Mesangial cell (primary cell): ENCODE measurements around the gene IFNL1. TPM values are rescaled to one million over a fixed set of nuclear protein-coding genes. Genes with fewer than 3 reads are reported as not detected.

ENCODE experiments used
- total RNA-seq: library from RNA; depleted of rRNA; stranded (reverse); fragments of >200 nt; gene quantifications from 2 replicates; pipeline ENCODE4 v1.2.3, GENCODE V29; 2015

Gene IFNL1
- not detected in 2 replicates for total RNA-seq

DNA sequence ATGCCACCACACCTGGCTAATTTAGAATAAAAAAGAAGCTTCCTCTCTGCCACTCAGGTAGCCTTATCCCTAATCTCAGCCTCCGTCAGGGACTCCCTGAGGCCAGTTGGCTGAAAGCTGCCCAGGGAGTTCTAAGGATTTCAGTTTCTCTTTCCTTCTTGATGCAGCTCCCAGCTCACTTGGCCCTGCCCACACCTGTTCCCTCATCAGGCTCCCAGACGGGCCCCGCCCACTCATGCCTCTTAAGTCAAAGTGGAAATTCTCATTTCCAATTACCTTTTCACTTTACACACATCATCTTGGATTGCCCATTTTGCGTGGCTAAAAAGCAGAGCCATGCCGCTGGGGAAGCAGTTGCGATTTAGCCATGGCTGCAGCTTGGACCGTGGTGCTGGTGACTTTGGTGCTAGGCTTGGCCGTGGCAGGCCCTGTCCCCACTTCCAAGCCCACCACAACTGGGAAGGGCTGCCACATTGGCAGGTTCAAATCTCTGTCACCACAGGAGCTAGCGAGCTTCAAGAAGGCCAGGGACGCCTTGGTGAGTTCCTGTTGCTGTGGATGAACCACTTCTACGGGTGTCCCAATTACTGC is at the start of gene IFNL1:
Gene IFNL1, plus strand, starts transcription at position 353 of the 591 bp plus-strand sequence. Its CDS starts 15 bp downstream, at position 368.

DNA sequence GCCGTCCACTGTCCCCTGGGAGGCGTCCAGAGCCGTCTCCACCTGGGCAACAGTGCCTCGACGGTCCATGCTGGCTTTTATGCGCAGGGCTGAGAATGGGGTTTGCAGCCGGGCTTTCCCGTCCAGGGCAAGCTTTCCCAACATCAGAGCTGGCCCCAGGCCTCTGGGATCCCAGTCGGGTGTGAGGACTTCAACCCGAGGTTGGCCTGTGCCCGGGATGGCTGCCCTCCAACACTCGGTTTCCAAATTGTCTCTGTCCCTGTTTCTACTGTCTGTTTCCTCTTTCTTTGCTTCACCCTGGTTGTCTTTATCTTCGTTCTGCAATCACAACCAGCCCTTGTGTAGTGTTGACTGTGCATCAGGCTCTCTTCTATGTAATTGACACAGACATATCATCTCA is 47.4 kb upstream of the IFNL1 start, which contains the start of gene IFNL4:
Gene IFNL4, minus strand, starts transcription at position 51 of the 400 bp plus-strand sequence.

DNA sequence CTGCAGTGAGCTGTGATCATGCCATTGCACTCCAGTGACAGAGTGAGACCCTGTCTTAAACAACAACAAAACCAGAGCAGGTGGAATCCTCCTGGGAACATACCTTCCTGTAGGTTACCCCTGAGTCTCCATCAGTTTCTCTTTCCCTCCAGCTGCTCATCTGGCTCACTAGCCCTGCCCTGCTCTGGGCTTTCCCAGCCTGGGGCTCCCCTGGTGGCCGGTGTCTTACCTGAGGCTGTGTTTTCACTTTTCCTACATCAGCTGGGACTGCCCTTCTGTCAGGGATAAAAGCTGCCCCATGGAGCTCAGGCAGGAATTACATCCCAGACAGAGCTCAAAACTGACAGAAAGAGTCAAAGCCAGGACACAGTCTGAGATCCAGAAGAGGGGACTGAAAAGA is 28.1 kb upstream of the IFNL1 start, which contains the start of gene IFNL2:
Gene IFNL2, plus strand, starts transcription at position 312 of the 400 bp plus-strand sequence. CDS start 173 bp downstream, outside the sequence.

DNA sequence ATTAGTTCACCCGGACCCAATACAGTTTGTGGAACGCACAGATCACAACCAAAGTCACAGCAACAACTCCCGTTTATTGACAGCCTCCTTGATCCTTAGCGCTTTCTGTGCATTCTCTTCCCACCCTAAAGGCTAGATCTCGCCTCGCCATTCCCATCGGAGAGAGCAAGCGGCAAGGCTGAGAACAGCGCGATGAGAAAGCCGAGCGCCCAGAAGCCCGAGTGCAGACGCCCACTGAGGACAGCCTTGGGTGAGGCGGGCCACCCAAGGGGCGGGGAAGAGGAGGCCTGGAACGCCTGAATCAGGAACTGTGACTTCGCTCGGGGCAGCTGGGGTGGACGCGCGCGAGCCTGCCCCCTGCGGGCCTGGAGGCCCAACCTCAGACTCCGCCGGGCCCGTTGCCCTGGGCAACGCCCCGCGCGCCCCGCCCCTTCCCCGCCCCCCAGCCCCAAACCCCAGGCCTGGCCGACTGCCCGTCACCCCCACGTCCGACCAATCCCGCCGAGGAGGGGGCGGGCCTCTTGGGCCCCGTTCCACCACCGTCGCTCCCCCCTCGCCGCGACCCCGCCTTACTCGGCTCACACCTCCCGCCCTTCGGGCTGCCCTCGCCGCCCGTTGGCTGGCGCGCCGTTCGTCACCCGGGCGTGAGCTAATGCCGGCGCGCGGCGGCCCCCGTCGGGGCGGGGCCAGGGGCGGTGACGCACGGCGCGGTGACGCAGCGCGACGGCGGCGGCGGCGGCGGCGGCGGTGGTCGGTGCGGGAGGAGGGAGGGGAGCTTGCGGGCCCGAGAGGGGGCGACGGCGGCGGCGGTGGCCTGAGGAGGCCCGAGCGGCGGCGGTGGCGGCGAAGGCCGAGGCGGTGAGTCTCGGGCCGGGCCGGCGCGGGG is 45.8 kb downstream of the IFNL1 start, which contains the start of gene SAMD4B:
Gene SAMD4B, plus strand, starts transcription at position 703 of the 886 bp plus-strand sequence. CDS start 14,473 bp downstream, outside the sequence.

Other genes starting within 250 kb of the IFNL1 start
- not detected in 2 replicates for gene ACP7, start 212.0 kb upstream of the IFNL1 start, total RNA-seq
- 28.9 and 40.7 TPM in 2 replicates for gene PAK4, start 170.6 kb upstream of the IFNL1 start, total RNA-seq
- gene NCCRP1, start 99.4 kb upstream of the IFNL1 start, total RNA-seq, result 0.25 TPM in 1 of 2 replicates, not detected in the other
- not detected in 2 replicates for gene SYCN, start 92.1 kb upstream of the IFNL1 start, total RNA-seq
- gene IFNL3, start 51.4 kb upstream of the IFNL1 start, total RNA-seq, result not detected in 2 replicates
- gene IFNL4, start 47.6 kb upstream of the IFNL1 start, total RNA-seq, result not detected in 2 replicates
- gene IFNL2, start 28.0 kb upstream of the IFNL1 start, total RNA-seq, result not detected in 2 replicates
- gene LRFN1, start 24.5 kb downstream of the IFNL1 start, total RNA-seq, result 0.65 and 1.0 TPM in 2 replicates
- gene GMFG, start 39.6 kb downstream of the IFNL1 start, total RNA-seq, result not detected in 2 replicates
- 94.0 and 133 TPM in 2 replicates for gene SAMD4B, start 46.0 kb downstream of the IFNL1 start, total RNA-seq
- gene PAF1, start 94.7 kb downstream of the IFNL1 start, total RNA-seq, result 39.7 and 61.4 TPM in 2 replicates
- 46.3 and 64.5 TPM in 2 replicates for gene MED29, start 95.0 kb downstream of the IFNL1 start, total RNA-seq
- 15.0 and 34.1 TPM in 2 replicates for gene ZFP36, start 110.4 kb downstream of the IFNL1 start, total RNA-seq
- 27.1 and 55.8 TPM in 2 replicates for gene PLEKHG2, start 116.3 kb downstream of the IFNL1 start, total RNA-seq
- 2,011 and 2,213 TPM in 2 replicates for gene RPS16, start 139.5 kb downstream of the IFNL1 start, total RNA-seq
- 75.0 and 75.4 TPM in 2 replicates for gene SUPT5H, start 149.2 kb downstream of the IFNL1 start, total RNA-seq
- 97.4 and 144 TPM in 2 replicates for gene TIMM50, start 184.4 kb downstream of the IFNL1 start, total RNA-seq
- 1.9 and 2.8 TPM in 2 replicates for gene DLL3, start 202.5 kb downstream of the IFNL1 start, total RNA-seq
- 0.81 TPM in 1 of 2 replicates, not detected in the other for gene SELENOV, start 218.7 kb downstream of the IFNL1 start, total RNA-seq
- gene EID2B, start 236.4 kb downstream of the IFNL1 start, total RNA-seq, result 3.3 and 3.9 TPM in 2 replicates
- 13.2 and 19.5 TPM in 2 replicates for gene EID2, start 243.8 kb downstream of the IFNL1 start, total RNA-seq